ENCODE data around the gene IDH3G. TPM values are rescaled to one million over a fixed set of nuclear protein-coding genes. Genes with fewer than 3 reads are reported as not detected.

The IDH3G gene
- total and polyA plus RNA-seq, 2 of the 8 experiments (the other 6 are each of a cell fraction or from before 2014, with no cell fraction given): 39.4 to 66.7 TPM

DNA sequence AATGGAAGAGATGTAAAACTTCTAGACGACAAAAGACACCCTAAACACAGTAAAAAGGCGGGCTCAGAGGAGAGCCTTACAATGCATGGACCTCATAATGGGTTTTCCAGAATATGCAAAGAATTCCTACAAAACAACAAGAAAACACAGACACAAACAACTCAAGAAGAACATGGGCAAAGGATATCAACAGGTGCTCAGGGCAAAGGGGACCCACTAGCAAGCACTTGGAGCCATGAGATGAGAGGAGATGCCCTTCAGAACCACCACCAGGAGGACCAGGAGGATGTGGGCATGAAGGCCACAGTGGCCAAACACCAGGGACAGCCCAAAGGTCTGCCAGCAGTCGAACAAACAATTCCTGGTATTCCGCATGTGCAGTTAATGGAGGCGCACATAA lies 19.0 kb upstream of the IDH3G start:
- DNase-seq (ENCODE audit: low read depth in 1 of 2, low spot score in 2 of 2) (no peak), FAIRE-seq (no peak)
- ChIA-PET CTCF (ENCODE audit: partially characterized antibody) (no interaction called here), POLR2A (ENCODE audit: partially characterized antibody) (interaction anchor here (1.0 kb wide), 1 partner anchor 46 kb away, joined by 3 read pairs; no protein-coding TSS in a partner anchor)
- Histone ChIP-seq H3K79me2 (ENCODE audit: control insufficient read depth in 1 of 2, insufficient read depth in 2 of 2, low read length in 2 of 2) (peaks cover 15 to 87% of the 10 kb centered on the region in 2 experiments), H3K14ac (ENCODE audit: insufficient read length) (no peak overlapping the region), H3K4me3 (ENCODE audit: extremely low read depth in 1 of 4, insufficient read depth in 2 of 4, low read depth in 3 of 4, low read length in 4 of 4) (no peak overlapping the region), H4K20me1 (replicated peaks in 1 of 2; ENCODE audit: control insufficient read depth in 1 of 2, insufficient read depth in 2 of 2, low read length in 2 of 2) (peaks cover 0 to 31% of the 10 kb centered on the region in 2 experiments), H3K9ac (replicated peaks in 1 of 4; ENCODE audit: extremely low read depth in 1 of 4, low read depth in 3 of 4, low read length in 3 of 4) (no peak overlapping the region), H2BK12ac (ENCODE audit: low read depth, low read length) (no peak overlapping the region), H2AFZ (ENCODE audit: low read length) (no peak overlapping the region), H3K4ac (replicated peaks; ENCODE audit: insufficient read length, low read depth, low read length) (no peak overlapping the region), H2BK120ac (replicated peaks; ENCODE audit: low read depth, low read length) (no peak overlapping the region), H2BK15ac (ENCODE audit: low read length) (no peak overlapping the region), H3K79me1 (ENCODE audit: low read depth, low read length) (peaks cover 2% of the 10 kb centered on the region; the same call in 1 of the 2 replicates), H4K5ac (ENCODE audit: insufficient read length, low read depth, low read length) (no peak overlapping the region), H3K23ac (ENCODE audit: insufficient read length) (no peak overlapping the region), H3K18ac (ENCODE audit: extremely low read depth, low read length) (no peak overlapping the region), H3K4me1 (replicated peaks in 1 of 4; ENCODE audit: control insufficient read depth in 3 of 4, insufficient read depth in 4 of 4, low read length in 3 of 4) (peaks cover 0 to 17% (median 7%) of the 10 kb centered on the region in 4 experiments; a peak in 4 of 7 replicates), H3K23me2 (ENCODE audit: low read depth, low read length) (no peaks in the 10 kb centered on the region), H2AK5ac (ENCODE audit: low read depth, low read length) (no peak overlapping the region), H4K91ac (replicated peaks; ENCODE audit: insufficient read length, low read length) (no peak overlapping the region), H2BK20ac (ENCODE audit: low read length) (no peak overlapping the region), H3K27ac (ENCODE audit: low read depth, low read length) (no peak overlapping the region), H3K27me3 (replicated peaks in 1 of 4; ENCODE audit: control insufficient read depth in 3 of 4, extremely low read depth in 1 of 4, insufficient read depth in 3 of 4, low read length in 3 of 4) (no peaks in the 10 kb centered on the region), H3K56ac (replicated peaks; ENCODE audit: insufficient read length, low read depth, low read length) (no peak overlapping the region), H3K4me2 (ENCODE audit: insufficient read depth in 1 of 2, low read depth in 2 of 2, low read length in 2 of 2) (no peak overlapping the region), H4K8ac (ENCODE audit: extremely low read depth, insufficient read depth, low read length) (no peak overlapping the region), H3K36me3 (ENCODE audit: control insufficient read depth in 2 of 4, insufficient read depth in 4 of 4, low read length in 3 of 4) (peaks cover 0 to under 1% (median 0%) of the 10 kb centered on the region in 4 experiments; a peak in 1 of 8 replicates), H2BK5ac (ENCODE audit: low read depth, low read length) (no peak overlapping the region), H3K9me3 (ENCODE audit: insufficient read depth in 2 of 2, low read depth in 1 of 2, low read length in 1 of 2) (no peaks in the 10 kb centered on the region)
- WGBS, 2 experiments (ENCODE audit: extremely low coverage in 1 of 2, insufficient coverage in 1 of 2, insufficient read length in 1 of 2, insufficient replicate concordance in 2 of 2, low coverage in 1 of 2, low lambda C conversion rate in 2 of 2, missing lambda C conversion rate in 1 of 2): 94% methylated on average over 2 of the region's 5 CpGs; no CpG with 5 or more reads in 1 of the 2 experiments

Data from H1 (cell line).